H1 (cell line): Measurements from ENCODE around the gene CEP44. TPM values are rescaled to one million over a fixed set of nuclear protein-coding genes. Genes with fewer than 3 reads are reported as not detected.

Experiments
- CTCF ChIA-PET: fragments of 300-600 bp; sonication (Branson Sonifier 250); formaldehyde crosslinking; loops from one replicate; lab custom pipeline; 2021; ENCODE audit not compliant: partially characterized antibody; lab: Charles Lee
- POLR2A ChIA-PET: fragments of 300-600 bp; sonication (Branson Sonifier 250); formaldehyde crosslinking; loops from one replicate; lab custom pipeline; 2021; ENCODE audit warnings: inconsistent platforms; ENCODE audit not compliant: partially characterized antibody; lab: Charles Lee
- DNase-seq, 2 experiments: peaks; one replicate each; pipeline versions ENCODE4 v3.0.0 to v3.0.0-alpha.2; 2010 to 2022; ENCODE audit warnings: low spot score in 2 of 2, low read depth in 1 of 2, mixed read lengths in 1 of 2
- FAIRE-seq: peaks from 2 replicates; lab custom pipeline; 2011; peaks lifted over from hg19 to GRCh38; lab: Jason Lieb, UNC
- H2AFZ ChIP-seq: 2 replicates; pipeline ENCODE4 v1.8.1; 2012; ENCODE audit warnings: low read length, inconsistent platforms
- H2AK5ac ChIP-seq: 2 replicates; pipeline ENCODE4 v1.6.1; 2013; ENCODE audit warnings: low read depth, low read length
- H2BK120ac ChIP-seq: replicated peaks from 2 replicates; pipeline ENCODE3; 2013; ENCODE audit warnings: low read depth, low read length, inconsistent platforms
- H2BK12ac ChIP-seq: 2 replicates; pipeline ENCODE4 v1.6.1; 2013; ENCODE audit warnings: low read depth, low read length
- H2BK15ac ChIP-seq: 2 replicates; pipeline ENCODE4 v1.6.1; 2013; ENCODE audit warnings: low read length
- H2BK20ac ChIP-seq: 2 replicates; pipeline ENCODE4 v1.6.1; 2013; ENCODE audit warnings: low read length
- H2BK5ac ChIP-seq: 2 replicates; pipeline ENCODE4 v1.6.1; 2013; ENCODE audit warnings: low read depth, low read length
- H3K14ac ChIP-seq: 2 replicates; pipeline ENCODE4 v1.6.1; 2013; ENCODE audit warnings: inconsistent platforms; ENCODE audit not compliant: insufficient read length
- H3K18ac ChIP-seq: 2 replicates; pipeline ENCODE4 v1.6.1; 2013; ENCODE audit warnings: low read length; ENCODE audit errors: extremely low read depth
- H3K23ac ChIP-seq: 2 replicates; pipeline ENCODE4 v1.6.1; 2013; ENCODE audit warnings: inconsistent platforms; ENCODE audit not compliant: insufficient read length
- H3K23me2 ChIP-seq: 2 replicates; pipeline ENCODE4 v1.6.1; 2013; ENCODE audit warnings: low read depth, low read length
- H3K27ac ChIP-seq: 2 replicates; pipeline ENCODE4 v1.6.1; 2011; ENCODE audit warnings: low read depth, low read length, inconsistent platforms
- H3K27me3 ChIP-seq, 4 experiments: replicated peaks in 1 of 4; 1 replicate in 1 of 4; 2 replicates in 3 of 4; pipeline versions ENCODE4 v1.6.1 to v1.8.1; 2011 to 2013; ENCODE audit warnings: low read length in 3 of 4, mild to moderate bottlenecking in 3 of 4, inconsistent platforms in 2 of 4, mixed read lengths in 2 of 4, moderate library complexity in 1 of 4; ENCODE audit not compliant: control insufficient read depth in 3 of 4, insufficient read depth in 3 of 4; ENCODE audit errors: extremely low read depth in 1 of 4
- H3K36me3 ChIP-seq, 4 experiments: 2 replicates each; pipeline versions ENCODE4 v1.6.1 to v1.8.1; 2011 to 2013; ENCODE audit warnings: mild to moderate bottlenecking in 4 of 4, low read length in 3 of 4, moderate library complexity in 2 of 4, control low read depth in 1 of 4, inconsistent platforms in 1 of 4; ENCODE audit not compliant: insufficient read depth in 4 of 4, control insufficient read depth in 2 of 4
- H3K4ac ChIP-seq: replicated peaks from 2 replicates; pipeline ENCODE3; 2013; ENCODE audit warnings: low read length, low read depth, mixed read lengths, inconsistent platforms; ENCODE audit not compliant: insufficient read length
- H3K4me1 ChIP-seq, 4 experiments: replicated peaks in 1 of 4; 1 replicate in 1 of 4; 2 replicates in 3 of 4; pipeline versions ENCODE4 v1.6.1 to v1.8.1; 2011 to 2013; ENCODE audit warnings: low read length in 3 of 4, inconsistent platforms in 2 of 4, mixed read lengths in 1 of 4; ENCODE audit not compliant: insufficient read depth in 4 of 4, control insufficient read depth in 3 of 4
- H3K4me2 ChIP-seq, 2 experiments: 2 replicates each; pipeline versions ENCODE4 v1.6.1 to v1.8.1; 2011 to 2013; ENCODE audit warnings: low read depth in 2 of 2, low read length in 2 of 2, control low read depth in 1 of 2, inconsistent platforms in 1 of 2, mild to moderate bottlenecking in 1 of 2; ENCODE audit not compliant: insufficient read depth in 1 of 2
- H3K4me3 ChIP-seq, 4 experiments: fragments of 200-600, 300-600 bp in 1 of 4; sonication (generic), shearing (Covaris generic), sonication (Bioruptor Twin) in 1 of 4; 2 replicates each; pipeline versions ENCODE4 v1.5.1 to v1.8.1; 2011 to 2016; ENCODE audit warnings: low read length in 4 of 4, low read depth in 3 of 4, control low read depth in 2 of 4, inconsistent platforms in 2 of 4, mild to moderate bottlenecking in 2 of 4, mixed read lengths in 1 of 4, moderate library complexity in 1 of 4; ENCODE audit not compliant: insufficient read depth in 2 of 4; ENCODE audit errors: extremely low read depth in 1 of 4
- H3K56ac ChIP-seq: replicated peaks from 2 replicates; pipeline ENCODE3; 2013; ENCODE audit warnings: low read depth, mild to moderate bottlenecking, mixed read lengths, low read length, inconsistent platforms; ENCODE audit not compliant: insufficient read length
- H3K79me1 ChIP-seq: 2 replicates; pipeline ENCODE4 v1.6.1; 2013; ENCODE audit warnings: low read depth, low read length, control low read depth
- H3K79me2 ChIP-seq, 2 experiments: 2 replicates each; pipeline versions ENCODE4 v1.6.1 to v1.8.1; 2012 to 2013; ENCODE audit warnings: low read length in 2 of 2, mild to moderate bottlenecking in 2 of 2, inconsistent platforms in 1 of 2; ENCODE audit not compliant: insufficient read depth in 2 of 2, control insufficient read depth in 1 of 2
- H3K9ac ChIP-seq, 4 experiments: replicated peaks in 1 of 4; 1 replicate in 1 of 4; 2 replicates in 3 of 4; pipeline versions ENCODE4 v1.6.1 to v1.8.1; 2011 to 2013; ENCODE audit warnings: low read depth in 3 of 4, low read length in 3 of 4, control low read depth in 2 of 4, mild to moderate bottlenecking in 2 of 4, moderate library complexity in 2 of 4, inconsistent platforms in 1 of 4; ENCODE audit errors: extremely low read depth in 1 of 4
- H3K9me3 ChIP-seq, 2 experiments: 2 replicates each; pipeline versions ENCODE4 v1.6.1 to v1.8.1; 2012 to 2013; ENCODE audit warnings: mild to moderate bottlenecking in 2 of 2, moderate library complexity in 2 of 2, control low read depth in 1 of 2, inconsistent platforms in 1 of 2, low read depth in 1 of 2, low read length in 1 of 2, mixed read lengths in 1 of 2; ENCODE audit not compliant: insufficient read depth in 2 of 2
- H4K20me1 ChIP-seq, 2 experiments: replicated peaks in 1 of 2; 2 replicates each; pipeline versions ENCODE3 to v1.8.1; 2011 to 2013; ENCODE audit warnings: inconsistent platforms in 2 of 2, low read length in 2 of 2, mild to moderate bottlenecking in 1 of 2; ENCODE audit not compliant: insufficient read depth in 2 of 2, control insufficient read depth in 1 of 2
- H4K5ac ChIP-seq: 2 replicates; pipeline ENCODE4 v1.6.1; 2013; ENCODE audit warnings: low read length, low read depth, mixed read lengths, inconsistent platforms; ENCODE audit not compliant: insufficient read length
- H4K8ac ChIP-seq: 2 replicates; pipeline ENCODE4 v1.8.0; 2013; ENCODE audit warnings: mild to moderate bottlenecking, moderate library complexity, low read length, inconsistent platforms; ENCODE audit not compliant: insufficient read depth; ENCODE audit errors: extremely low read depth
- H4K91ac ChIP-seq: replicated peaks from 2 replicates; pipeline ENCODE3; 2013; ENCODE audit warnings: low read length, mixed read lengths, inconsistent platforms; ENCODE audit not compliant: insufficient read length
- SIX5 ChIP-seq: IDR thresholded peaks from 2 replicates; pipeline ENCODE4 v1.6.1; 2011; ENCODE audit warnings: mild to moderate bottlenecking, low read depth, low read length
- TAF7 ChIP-seq: optimal IDR thresholded peaks from 2 replicates; pipeline ENCODE3; 2011; ENCODE audit warnings: low read depth, mild to moderate bottlenecking, inconsistent platforms, low read length, moderate library complexity, borderline replicate concordance
- WGBS, 2 experiments: shearing (Covaris generic) in 1 of 2; methylation state at CpG; one replicate each; pipeline versions ENCODE4 v1.1.6 to v1.1.7; 2013 to 2015; ENCODE audit warnings: low lambda C conversion rate in 2 of 2, mixed read lengths in 2 of 2, inconsistent platforms in 1 of 2, low coverage in 1 of 2, missing lambda C conversion rate in 1 of 2; ENCODE audit not compliant: insufficient replicate concordance in 2 of 2, insufficient coverage in 1 of 2, insufficient read length in 1 of 2; ENCODE audit errors: extremely low coverage in 1 of 2, missing lambda C conversion rate in 1 of 2; 5-methylcytosine and 5-hydroxymethylcytosine counted together
- polyA plus RNA-seq, 7 experiments: library from polyadenylated mRNA; depleted of rRNA in 3 of 7; stranded (reverse) in 5 of 7; unstranded in 2 of 7; fragments of >200 nt in 5 of 7; fragments of 200-250 nt in 2 of 7; gene quantifications; 1 replicate in 5 of 7; 2 replicates in 1 of 7; 4 replicates in 1 of 7; pipeline versions ENCODE4 v1.2.1 to v1.2.3, GENCODE V29; 2011 to 2013; ENCODE audit warnings: missing spikeins in 2 of 7, mixed read lengths in 2 of 7
- total RNA-seq: library from RNA; stranded (reverse); fragmentation: NEBNext Ultra II Directional; extraction: Animal tissue kit (Norgen Biotek cat#: 25700); gene quantifications from 2 replicates; pipeline ENCODE4 v1.2.1, GENCODE V29; 2021

The CEP44 gene
- total and polyA plus RNA-seq, 2 of the 8 experiments (the other 6 are each of a cell fraction or from before 2014, with no cell fraction given): 3.4 to 17.1 TPM

DNA sequence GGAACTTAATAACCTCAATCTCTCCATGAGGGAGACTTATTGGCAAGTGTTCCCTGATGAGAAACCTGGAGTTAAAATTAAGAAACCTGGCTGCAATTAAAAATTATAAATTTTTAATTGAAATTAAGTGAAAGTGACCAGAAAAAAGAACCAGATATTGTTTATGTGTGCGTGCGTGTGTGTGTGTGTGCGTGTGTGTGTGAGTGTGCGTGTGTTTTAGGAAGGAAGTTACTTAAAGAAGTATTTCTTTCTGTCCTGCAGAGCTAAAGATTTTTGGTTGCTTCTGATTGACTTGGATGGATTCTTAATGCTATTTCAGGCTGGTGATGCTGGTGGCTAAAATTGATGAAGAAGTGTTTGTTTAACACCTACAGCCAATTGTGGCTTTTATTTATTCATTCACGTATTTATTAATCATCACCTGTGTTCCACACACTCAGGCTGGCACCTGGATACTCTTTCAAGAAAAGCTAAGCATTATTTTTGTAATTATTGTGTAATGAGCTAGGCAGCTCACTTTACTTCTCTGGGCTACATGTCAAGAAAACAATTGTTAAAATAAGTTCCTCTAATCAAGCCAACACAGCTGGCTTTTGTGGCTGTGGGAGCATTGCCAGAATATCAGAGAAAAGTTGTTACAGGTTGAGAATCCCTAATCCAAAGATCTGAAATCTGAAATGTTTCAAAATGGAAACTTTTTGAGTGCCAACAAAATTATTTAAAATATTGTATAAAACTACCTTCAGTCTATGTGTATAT lies 68.5 kb downstream of the CEP44 start:
- CTCF ChIA-PET: interaction anchor here (1.5 kb wide), 1 partner anchor 12 kb away, joined by 4 read pairs; no protein-coding TSS in a partner anchor
- Histone ChIP-seq H3K14ac (no peak overlapping the region), H4K20me1 (no peaks in the 10 kb centered on the region), H2BK20ac (no peak overlapping the region), H2BK15ac (no peak overlapping the region), H3K4me3 (no peak overlapping the region), H3K56ac (no peak overlapping the region), H4K8ac (no peak overlapping the region), H4K91ac (no peak overlapping the region), H3K27ac (no peak overlapping the region), H2BK12ac (no peak overlapping the region), H2AFZ (no peak overlapping the region), H3K4ac (no peak overlapping the region), H2BK5ac (no peak overlapping the region), H3K23ac (no peak overlapping the region), H2BK120ac (no peak overlapping the region), H2AK5ac (no peak overlapping the region), H3K9me3 (no peaks in the 10 kb centered on the region; a peak in 1 of 4 replicates), H3K36me3 (no peaks in the 10 kb centered on the region), H3K79me2 (no peaks in the 10 kb centered on the region), H3K27me3 (no peaks in the 10 kb centered on the region), H3K4me2 (no peak overlapping the region), H3K79me1 (no peaks in the 10 kb centered on the region), H3K9ac (no peak overlapping the region), H4K5ac (no peak overlapping the region), H3K23me2 (no peaks in the 10 kb centered on the region; the same call in 1 of the 2 replicates), H3K4me1 (no peaks in the 10 kb centered on the region), H3K18ac (no peak overlapping the region)
- DNase-seq (no peak), FAIRE-seq (no peak)
- no peak for TF ChIP-seq TAF7
- no peak for TF ChIP-seq SIX5
- 71 to 93% methylated on average over 3 to 5 of the region's 5 CpGs for whole genome bisulfite sequencing, 2 experiments
- POLR2A ChIA-PET: no interaction called here
